K562 (cell line): ENCODE results near the gene NEK2. TPM values are rescaled to one million over a fixed set of nuclear protein-coding genes. Genes with fewer than 3 reads are reported as not detected.

Experiments used
- ATAC-seq: fragments of 200-7000 bp; cut with Tn5 transposase; 3 replicates; pipeline ENCODE4 v1.9.1; 2020; ENCODE audit warnings: moderate library complexity
- BruUV-seq: library from RNA; stranded (reverse); fragments of 400-500 nt; replicated peaks from 2 replicates; lab custom pipeline; 2021; lab: Mats Ljungman, UMichigan
- CTCF ChIA-PET: fragments of 300-600 bp; formaldehyde crosslinking; extraction: SDS; loops from one replicate; lab custom pipeline; 2021; ENCODE audit warnings: low intra/inter-chr PET ratio; lab: Yijun Ruan, JAX
- POLR2A ChIA-PET: fragments of 300-600, 350-650 bp; sonication (Branson Sonifier 250); formaldehyde crosslinking; extraction: SDS; loops from one replicate; lab custom pipeline; 2021; ENCODE audit warnings: antibody characterized with exemption, inconsistent platforms; lab: Yijun Ruan, JAX
- DNase-seq, 4 experiments: peaks; one replicate each; pipeline versions ENCODE4 v3.0.0 to v3.0.0-alpha.2; 2011 to 2018; ENCODE audit warnings: low spot score in 3 of 4, mixed read lengths in 3 of 4; ENCODE audit errors: extremely low read depth in 1 of 4
- FAIRE-seq: peaks from 2 replicates; lab custom pipeline; 2011; peaks lifted over from hg19 to GRCh38; lab: Jason Lieb, UNC
- H2AFZ ChIP-seq: 2 replicates; pipeline ENCODE4 v1.6.0; 2011; ENCODE audit warnings: low read depth, low read length, control low read depth, inconsistent platforms
- H3K27ac ChIP-seq: fragments of 200-600 bp; 3 replicates; pipeline ENCODE4 v1.8.0; 2011; ENCODE audit warnings: low read depth, mild to moderate bottlenecking, control low read depth, inconsistent platforms, low read length, moderate library complexity, mixed read lengths; ENCODE audit errors: extremely low read depth
- H3K27me3 ChIP-seq, 2 experiments: fragments of 300-600 bp in 1 of 2; 2 replicates in 1 of 2; 3 replicates in 1 of 2; pipeline versions ENCODE4 v1.6.0 to v1.8.0; 2011; ENCODE audit warnings: inconsistent platforms in 2 of 2, low read length in 2 of 2, mild to moderate bottlenecking in 1 of 2, mixed read lengths in 1 of 2, moderate library complexity in 1 of 2; ENCODE audit not compliant: control insufficient read depth in 2 of 2, insufficient read depth in 2 of 2
- H3K36me3 ChIP-seq: fragments of 300-600 bp; 3 replicates; pipeline ENCODE4 v1.8.0; 2011; ENCODE audit warnings: mild to moderate bottlenecking, low read length, inconsistent platforms; ENCODE audit not compliant: control insufficient read depth, insufficient read depth
- H3K4me1 ChIP-seq, 2 experiments: fragments of 200-600 bp in 1 of 2; replicated peaks in 1 of 2; 2 replicates in 1 of 2; 3 replicates in 1 of 2; pipeline versions ENCODE4 v1.5.1 to v1.8.0; 2011; ENCODE audit warnings: inconsistent platforms in 2 of 2, low read length in 2 of 2, mild to moderate bottlenecking in 1 of 2, mixed read lengths in 1 of 2, moderate library complexity in 1 of 2; ENCODE audit not compliant: control insufficient read depth in 2 of 2, insufficient read depth in 2 of 2
- H3K4me2 ChIP-seq: 2 replicates; pipeline ENCODE4 v1.6.1; 2011; ENCODE audit warnings: low read length, control low read depth, inconsistent platforms, mixed read lengths; ENCODE audit not compliant: insufficient read depth
- H3K4me3 ChIP-seq: fragments of 200-600 bp; sonication (generic), shearing (Covaris generic); 2 replicates; pipeline ENCODE4 v1.5.1; 2016; ENCODE audit warnings: control low read depth, inconsistent platforms
- H3K79me2 ChIP-seq: fragments of 200-600 bp; 3 replicates; pipeline ENCODE4 v1.8.0; 2011; ENCODE audit warnings: low read length, inconsistent platforms; ENCODE audit not compliant: control insufficient read depth, insufficient read depth
- H3K9ac ChIP-seq, 2 experiments: 2 replicates each; pipeline versions ENCODE4 v1.6.0 to v1.6.1; 2011; ENCODE audit warnings: low read depth in 2 of 2, low read length in 2 of 2, control low read depth in 1 of 2, inconsistent platforms in 1 of 2, mild to moderate bottlenecking in 1 of 2, mixed read lengths in 1 of 2; ENCODE audit not compliant: insufficient read depth in 1 of 2
- H3K9me1 ChIP-seq: one replicate; pipeline ENCODE4 v1.6.0; 2011; ENCODE audit warnings: inconsistent platforms, mild to moderate bottlenecking, low read length, moderate library complexity; ENCODE audit not compliant: control insufficient read depth, insufficient read depth
- H3K9me3 ChIP-seq: replicated peaks from 2 replicates; pipeline ENCODE4 v1.5.1; 2011; ENCODE audit warnings: low read depth, low read length, inconsistent platforms; ENCODE audit not compliant: control insufficient read depth, insufficient read depth
- H4K20me1 ChIP-seq: replicated peaks from 2 replicates; pipeline ENCODE4 v1.6.1; 2011; ENCODE audit warnings: low read length, inconsistent platforms, mixed read lengths; ENCODE audit not compliant: control insufficient read depth, insufficient read depth
- NR0B1 ChIP-seq: fragments of 450-650 bp; IDR thresholded peaks from one replicate; pipeline ENCODE4 v1.6.1; 2018; ENCODE audit warnings: mild to moderate bottlenecking, moderate library complexity; ENCODE audit not compliant: partially characterized antibody
- RBM39 ChIP-seq: fragments of 200-400 bp; formaldehyde crosslinking; optimal IDR thresholded peaks from 2 replicates; pipeline ENCODE3; 2018; ENCODE audit warnings: low read depth, low read length
- ZNF197 ChIP-seq: fragments of 200-800 bp; sonication (Bioruptor generic); IDR thresholded peaks from 2 replicates; pipeline ENCODE4 v1.6.1; 2016; ENCODE audit warnings: low read depth, missing genetic modification characterization, missing compliant biosample characterization
- ZNF583 ChIP-seq: fragments of 250-450 bp; sonication (Bioruptor Pico); IDR thresholded peaks from 2 replicates; pipeline ENCODE4 v1.4.0; 2020
- WGBS: fragments of 100-300 bp; shearing (Covaris generic); methylation state at CpG from one replicate; pipeline ENCODE4 v1.1.6; 2016; ENCODE audit warnings: low coverage, mixed read lengths; ENCODE audit not compliant: insufficient coverage; ENCODE audit errors: missing lambda C conversion rate; 5-methylcytosine and 5-hydroxymethylcytosine counted together
- in situ Hi-C: fragments of 300-500 bp; cut with MboI; formaldehyde crosslinking; loops from 4 replicates; pipeline ENCODE4 v1.15.0; 2018; ENCODE audit warnings: inconsistent platforms, mixed read lengths
- intact Hi-C: fragments of 100-400 bp; cut with micrococcal nuclease; formaldehyde crosslinking; loops from 2 replicates; pipeline ENCODE4 v1.14.2; 2022
- polyA plus RNA-seq, 8 experiments: library from polyadenylated mRNA; depleted of rRNA in 4 of 8; stranded (reverse) in 5 of 8; unstranded in 3 of 8; fragments of >200 nt; fragmentation: Nextera tagmentation in 2 of 8; fragmentation: Illumina TruSeq in 1 of 8; extraction: Ambion mirVana in 2 of 8; extraction: Trizol in 1 of 8; gene quantifications; 2 replicates each; pipeline versions ENCODE4 v1.2.1 to v1.2.3, GENCODE V29; 2011 to 2014; ENCODE audit warnings: inconsistent platforms in 1 of 8, missing spikeins in 1 of 8
- total RNA-seq, 7 experiments: library from RNA; depleted of rRNA in 6 of 7; stranded (reverse); fragments of >200 nt in 6 of 7; fragmentation: Illumina TruSeq in 2 of 7; extraction: Trizol in 2 of 7; gene quantifications; 2 replicates each; pipeline versions ENCODE4 v1.2.1 to v1.2.3, GENCODE V29; 2011 to 2021; ENCODE audit warnings: low replicate concordance in 1 of 7

NEK2 gene
- total and polyA plus RNA-seq, 9 of the 15 experiments (the other 6 are each of a cell fraction or from before 2014, with no cell fraction given) = 30.0 to 74.7 (median 66.4) TPM

GRCh38 chr1:211652371-211652770 is 23.1 kb downstream of the NEK2 start:
- TF ChIP-seq RBM39 (no peak), ZNF197 (CRISPR knock-in tag) (no peak), NR0B1 (no peak), ZNF583 (no peak)
- Histone ChIP-seq H4K20me1 (no peaks in the 10 kb centered on the region), H3K4me2 (no peak overlapping the region), H3K4me1 (peaks cover 0 to 13% of the 10 kb centered on the region in 2 experiments; a peak in 3 of 5 replicates), H3K4me3 (no peak overlapping the region), H3K79me2 (no peaks in the 10 kb centered on the region), H3K27me3 (no peaks in the 10 kb centered on the region), H3K36me3 (no peaks in the 10 kb centered on the region), H3K27ac (no peak overlapping the region), H3K9ac (no peak overlapping the region; a peak in 1 of 4 replicates), H3K9me3 (no peaks in the 10 kb centered on the region), H3K9me1 (no peaks in the 10 kb centered on the region), H2AFZ (no peak overlapping the region)
- in situ Hi-C loops (loop anchor here (5.0 to 25.0 kb wide), 5 partner anchors 135 to 1240 kb away; partner anchors contain the start of gene TRAF5), intact Hi-C loops (loop anchor here (10.0 kb wide), 1 partner anchor 1068 kb away; no protein-coding TSS in a partner anchor)
- DNase-seq (no peak), FAIRE-seq (no peak), ATAC-seq (no peak)
- 68% methylated on average over 6 of the region's 6 CpGs for WGBS
- BruUV-seq = no TSS peak
- POLR2A ChIA-PET = interaction anchor here (0.9 to 1.5 kb wide), 4 partner anchors 19 to 81 kb away, joined by 3 to 4 read pairs (median 3); no protein-coding TSS in a partner anchor
- CTCF ChIA-PET = interaction anchor here (0.6 to 0.7 kb wide), 2 partner anchors 397 to 521 kb away, joined by 3 to 4 read pairs; no protein-coding TSS in a partner anchor
